K562 (cell line): Measurements from ENCODE around the gene KMT2E. TPM values are rescaled to one million over a fixed set of nuclear protein-coding genes. Genes with fewer than 3 reads are reported as not detected.

Source experiments
- CBX5 ChIP-seq: IDR thresholded peaks from 2 replicates; pipeline ENCODE4 v1.6.1; 2014; ENCODE audit warnings: low read depth, borderline replicate concordance
- CTCF ChIP-seq, 3 experiments: IDR thresholded peaks in 2 of 3; conservative IDR thresholded peaks in 1 of 3; 2 replicates each; pipeline ENCODE4 v1.5.1; 2011 to 2012; ENCODE audit warnings: low read length in 3 of 3, mild to moderate bottlenecking in 3 of 3, control low read depth in 2 of 3, improper control_type of control experiment in 1 of 3, inconsistent platforms in 1 of 3, low read depth in 1 of 3, mixed read lengths in 1 of 3, moderate library complexity in 1 of 3; ENCODE audit not compliant: insufficient read depth in 2 of 3
- ETS1 ChIP-seq: conservative IDR thresholded peaks from 2 replicates; pipeline ENCODE4 v1.6.1; 2011; ENCODE audit warnings: low read depth, mild to moderate bottlenecking, low read length; ENCODE audit not compliant: control insufficient read depth
- HNRNPLL ChIP-seq: fragments of 200-400 bp; formaldehyde crosslinking; IDR thresholded peaks from 2 replicates; pipeline ENCODE4 v1.6.1; 2017; ENCODE audit warnings: low read length, low read depth, mild to moderate bottlenecking; ENCODE audit not compliant: poor library complexity, severe bottlenecking
- L3MBTL2 ChIP-seq: fragments of 450-650 bp; IDR thresholded peaks from 2 replicates; pipeline ENCODE4 v1.6.1; 2016; ENCODE audit warnings: mild to moderate bottlenecking, moderate library complexity
- MCM2 ChIP-seq: fragments of 450-650 bp; IDR thresholded peaks from 2 replicates; pipeline ENCODE4 v1.6.1; 2017; ENCODE audit warnings: low read depth, mild to moderate bottlenecking
- NONO ChIP-seq, 2 experiments: fragments of 200-400 bp in 1 of 2; fragments of 450-650 bp in 1 of 2; formaldehyde crosslinking in 1 of 2; IDR thresholded peaks; 2 replicates each; pipeline ENCODE4 v1.6.1; 2017; ENCODE audit warnings: low read depth in 2 of 2, mild to moderate bottlenecking in 2 of 2, moderate library complexity in 2 of 2, low read length in 1 of 2
- NR2C1 ChIP-seq, 2 experiments: fragments of 450-650 bp; IDR thresholded peaks; 2 replicates each; pipeline ENCODE4 v1.6.1; 2017; ENCODE audit warnings: mild to moderate bottlenecking in 2 of 2, antibody characterized with exemption in 1 of 2, inconsistent platforms in 1 of 2, missing compliant biosample characterization in 1 of 2, missing genetic modification characterization in 1 of 2
- POLR3G ChIP-seq: IDR thresholded peaks from 2 replicates; pipeline ENCODE4 v1.6.1; 2011; ENCODE audit not compliant: insufficient read length, insufficient replicate concordance; ENCODE audit errors: extremely low read depth
- TCF15 ChIP-seq: fragments of 250-450 bp; sonication (Bioruptor Pico); IDR thresholded peaks from 2 replicates; pipeline ENCODE4 v1.8.0; 2022; ENCODE audit warnings: moderate library complexity, mild to moderate bottlenecking, inconsistent platforms
- ZBTB2 ChIP-seq: fragments of 450-650 bp; IDR thresholded peaks from 2 replicates; pipeline ENCODE4 v1.6.1; 2016; ENCODE audit warnings: antibody characterized with exemption
- ZFPM2 ChIP-seq: fragments of 250-450 bp; sonication (Bioruptor Pico); IDR thresholded peaks from 2 replicates; pipeline ENCODE4 v1.5.1; 2022; ENCODE audit warnings: mild to moderate bottlenecking
- ZNF174 ChIP-seq: fragments of 250-450 bp; sonication (Bioruptor Pico); IDR thresholded peaks from 2 replicates; pipeline ENCODE4 v1.4.0; 2020; ENCODE audit warnings: mild to moderate bottlenecking
- ZNF589 ChIP-seq: fragments of 200-800 bp; sonication (Bioruptor generic); IDR thresholded peaks from 2 replicates; pipeline ENCODE4 v1.6.1; 2016; ENCODE audit warnings: low read depth, missing genetic modification characterization, missing compliant biosample characterization
- ZNF740 ChIP-seq, 3 experiments: fragments of 200-800 bp in 1 of 3; sonication (Bioruptor generic) in 1 of 3; sonication (generic) in 1 of 3; formaldehyde crosslinking in 1 of 3; IDR thresholded peaks; 2 replicates each; pipeline versions ENCODE4 v1.6.1 to v1.8.0; 2016 to 2022; ENCODE audit warnings: mild to moderate bottlenecking in 2 of 3, missing compliant biosample characterization in 2 of 3, missing genetic modification characterization in 2 of 3, missing genetic modification reagents in 1 of 3
- polyA plus RNA-seq, 8 experiments: library from polyadenylated mRNA; depleted of rRNA in 4 of 8; stranded (reverse) in 5 of 8; unstranded in 3 of 8; fragments of >200 nt; fragmentation: Nextera tagmentation in 2 of 8; fragmentation: Illumina TruSeq in 1 of 8; extraction: Ambion mirVana in 2 of 8; extraction: Trizol in 1 of 8; gene quantifications; 2 replicates each; pipeline versions ENCODE4 v1.2.1 to v1.2.3, GENCODE V29; 2011 to 2014; ENCODE audit warnings: inconsistent platforms in 1 of 8, missing spikeins in 1 of 8
- total RNA-seq, 7 experiments: library from RNA; depleted of rRNA in 6 of 7; stranded (reverse); fragments of >200 nt in 6 of 7; fragmentation: Illumina TruSeq in 2 of 7; extraction: Trizol in 2 of 7; gene quantifications; 2 replicates each; pipeline versions ENCODE4 v1.2.1 to v1.2.3, GENCODE V29; 2011 to 2021; ENCODE audit warnings: low replicate concordance in 1 of 7

Gene KMT2E
- total and polyA plus RNA-seq, 9 of the 15 experiments (the other 6 are each of a cell fraction or from before 2014, with no cell fraction given): 8.9 to 55.3 (median 38.1) TPM

- TF ChIP-seq TCF15 (CRISPR knock-in tag): no peak
- peak; percentile 93 for TF ChIP-seq ZBTB2
- no peak for TF ChIP-seq ZFPM2 (CRISPR knock-in tag)
- peak; percentile 86; the same call in 1 of the 2 replicates for TF ChIP-seq CBX5
- peak; percentile 50 for TF ChIP-seq HNRNPLL
- peak; percentile 10; the same call in 1 of the 2 replicates for TF ChIP-seq ZNF589 (CRISPR knock-in tag)
- TF ChIP-seq NR2C1 (IDR thresholded peaks at IDR 0.05): no peak
- TF ChIP-seq NR2C1 (tag; IDR thresholded peaks at IDR 0.05): peak; percentile 60; the same call in 1 of the 2 replicates
- peak in 1 of 2 experiments; percentile 54; a peak in 1 of 4 replicates for TF ChIP-seq NONO (IDR thresholded peaks at IDR 0.05; ENCODE audit: low read depth in 2 of 2, low read length in 1 of 2)
- TF ChIP-seq ZNF174 (CRISPR knock-in tag): peak; percentile 31; the same call in 1 of the 2 replicates
- TF ChIP-seq CTCF (IDR thresholded peaks at IDR 0.05 in 2 of 3, conservative IDR thresholded peaks at IDR 0.05 in 1 of 3; ENCODE audit: insufficient read depth in 2 of 3, low read depth in 1 of 3, low read length in 3 of 3): no peak; a peak in 1 of 6 replicates
- TF ChIP-seq ETS1: peak; percentile 97
- no peak for TF ChIP-seq MCM2
- TF ChIP-seq POLR3G: no peak
- peak; percentile 79 for TF ChIP-seq ZNF740 (CRISPR knock-in tag; IDR thresholded peaks at IDR 0.05)
- TF ChIP-seq ZNF740 (tag; IDR thresholded peaks at IDR 0.05): peak in 1 of 2 experiments; percentile 86; a peak in 1 of 4 replicates
- peak; percentile 87 for TF ChIP-seq L3MBTL2
Measured at GRCh38 chr7:105012503-105013220, 1.3 kb upstream of the KMT2E start (continued).
